OCI-LY3 (cell line): ENCODE data around the gene RFX7.

Experiments
- EZH2phosphoT487 ChIP-seq: fragments of 200-600 bp; shearing (Covaris generic); IDR thresholded peaks from 2 replicates; pipeline ENCODE4 v1.6.1; 2018; ENCODE audit warnings: antibody characterized with exemption, mixed run types, low read depth
- TF ChIP-seq, protein P1 (sequence below): fragments of 200-600, 300-600 bp; sonication (generic); IDR thresholded peaks from 2 replicates; pipeline ENCODE4 v1.5.1; 2014; ENCODE audit warnings: antibody characterized with exemption, low read length, low read depth

DNA sequence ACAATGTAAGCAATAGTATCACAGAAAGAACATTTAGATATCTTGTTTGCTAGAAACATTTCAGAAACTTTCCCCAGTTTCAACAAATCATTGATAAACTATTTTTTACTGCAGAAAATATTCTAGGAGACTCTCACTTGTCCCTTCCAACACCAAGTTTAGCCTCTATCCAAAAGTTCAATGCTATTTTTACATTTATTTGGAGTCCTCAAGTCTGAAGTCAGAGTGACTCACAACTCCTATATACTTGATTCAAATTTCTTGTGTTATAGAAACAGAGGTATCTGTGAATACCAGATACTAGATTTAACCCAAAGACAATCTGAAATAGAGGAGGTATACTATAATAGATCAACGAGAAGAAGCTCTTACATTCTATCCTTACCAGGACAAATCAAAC is 49.6 kb downstream of the RFX7 start:
- TF ChIP-seq, protein P1, sequence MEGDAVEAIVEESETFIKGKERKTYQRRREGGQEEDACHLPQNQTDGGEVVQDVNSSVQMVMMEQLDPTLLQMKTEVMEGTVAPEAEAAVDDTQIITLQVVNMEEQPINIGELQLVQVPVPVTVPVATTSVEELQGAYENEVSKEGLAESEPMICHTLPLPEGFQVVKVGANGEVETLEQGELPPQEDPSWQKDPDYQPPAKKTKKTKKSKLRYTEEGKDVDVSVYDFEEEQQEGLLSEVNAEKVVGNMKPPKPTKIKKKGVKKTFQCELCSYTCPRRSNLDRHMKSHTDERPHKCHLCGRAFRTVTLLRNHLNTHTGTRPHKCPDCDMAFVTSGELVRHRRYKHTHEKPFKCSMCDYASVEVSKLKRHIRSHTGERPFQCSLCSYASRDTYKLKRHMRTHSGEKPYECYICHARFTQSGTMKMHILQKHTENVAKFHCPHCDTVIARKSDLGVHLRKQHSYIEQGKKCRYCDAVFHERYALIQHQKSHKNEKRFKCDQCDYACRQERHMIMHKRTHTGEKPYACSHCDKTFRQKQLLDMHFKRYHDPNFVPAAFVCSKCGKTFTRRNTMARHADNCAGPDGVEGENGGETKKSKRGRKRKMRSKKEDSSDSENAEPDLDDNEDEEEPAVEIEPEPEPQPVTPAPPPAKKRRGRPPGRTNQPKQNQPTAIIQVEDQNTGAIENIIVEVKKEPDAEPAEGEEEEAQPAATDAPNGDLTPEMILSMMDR: no peak
- no peak for TF ChIP-seq EZH2phosphoT487
